Stimulated activated CD4-positive, alpha-beta T cell treated with anti-CD3 and anti-CD28 coated beads, Interleukin-1b, Interleukin-23, amount 100 ng/mL, for 1 hour (primary cell): ENCODE data around the gene IL18BP.

ENCODE experiments used
- DNase-seq, 2 donors: peaks; one replicate each; pipeline ENCODE4 v3.0.0-alpha.2; 2020; ENCODE audit warnings: low read depth in 2 of 2

Gene IL18BP

GRCh38 chr11:71996946-71997345 is 1.8 kb upstream of the IL18BP start:
- no peak for DNase-seq

- DNase-seq, result no peak
These were observed 1.1 kb upstream of the IL18BP start for GRCh38 chr11:71997594-71997993.

GRCh38 chr11:71998061-71998460 is 648 bp upstream of the IL18BP start:
- no peak for DNase-seq

GRCh38 chr11:71999362-71999761 is 653 bp downstream of the IL18BP start:
- no peak for DNase-seq

GRCh38 chr11:71999798-72000197 is 1.1 kb downstream of the IL18BP start:
- DNase-seq, result no peak

- no peak for DNase-seq
These were observed 1.6 kb downstream of the IL18BP start for GRCh38 chr11:72000202-72000867.

- no peak for DNase-seq
These were observed 2.6 kb downstream of the IL18BP start for GRCh38 chr11:72001285-72001684.

GRCh38 chr11:72001834-72002591 is 3.3 kb downstream of the IL18BP start:
- no peak for DNase-seq

GRCh38 chr11:72002841-72003775 is 4.4 kb downstream of the IL18BP start:
- no peak for DNase-seq

- no peak for DNase-seq
These were observed 5.1 kb downstream of the IL18BP start for GRCh38 chr11:72003776-72004171.

GRCh38 chr11:72004515-72005346 is 6.0 kb downstream of the IL18BP start:
- DNase-seq, result no peak

- DNase-seq, result no peak
These were observed 6.9 kb downstream of the IL18BP start for GRCh38 chr11:72005347-72006260.

GRCh38 chr11:72006309-72007088 is 7.8 kb downstream of the IL18BP start:
- DNase-seq, result no peak

GRCh38 chr11:72007089-72007476 is 8.4 kb downstream of the IL18BP start:
- DNase-seq, result no peak

- no peak for DNase-seq
These were observed 8.9 kb downstream of the IL18BP start for GRCh38 chr11:72007587-72007986.

GRCh38 chr11:72008728-72009127 is 10.0 kb downstream of the IL18BP start:
- DNase-seq, result no peak

- DNase-seq, result no peak
These were observed 10.4 kb downstream of the IL18BP start for GRCh38 chr11:72009156-72009555.

- no peak for DNase-seq
These were observed 12.0 kb downstream of the IL18BP start for GRCh38 chr11:72010529-72011233.

- DNase-seq, result no peak
These were observed 13.5 kb downstream of the IL18BP start for GRCh38 chr11:72012091-72012630.
